ENCODE results near the gene GHRL. TPM values are rescaled to one million over a fixed set of nuclear protein-coding genes. Genes with fewer than 3 reads are reported as not detected.
"Not testable (repeated sequence)": the region's sequence is repeated elsewhere in the genome, so short reads cannot be mapped to it uniquely, and the experiment has no call there.

Gene GHRL
- total RNA-seq, 1 donor from 2014 or later, result 0.35 TPM

GRCh38 chr3:10274601-10275000, 18.1 kb downstream of the GHRL start:
- Mint-ChIP-seq H3K27me3 (ENCODE audit: low read depth) (no peaks in the 10 kb centered on the region), H3K36me3 (ENCODE audit: low read depth) (peaks cover 2% of the 10 kb centered on the region), H3K4me3 (no peak overlapping the region), H3K4me1 (peaks cover 18% of the 10 kb centered on the region), H3K9me3 (no peaks in the 10 kb centered on the region), H3K27ac (ENCODE audit: unreplicated experiment) (no peak overlapping the region)
- no peak for TF ChIP-seq CTCF (conservative IDR thresholded peaks at IDR 0.05)
- no peak for DNase-seq (ENCODE audit: low read depth, low spot score)

GRCh38 chr3:10273702-10274305, 18.9 kb downstream of the GHRL start:
- no peak for DNase-seq (ENCODE audit: low read depth, low spot score)
- Mint-ChIP-seq H3K4me1 (peaks cover 18% of the 10 kb centered on the region), H3K27me3 (ENCODE audit: low read depth) (no peaks in the 10 kb centered on the region), H3K4me3 (no peak overlapping the region), H3K27ac (ENCODE audit: unreplicated experiment) (no peak overlapping the region), H3K9me3 (no peaks in the 10 kb centered on the region), H3K36me3 (ENCODE audit: low read depth) (peaks cover 1% of the 10 kb centered on the region)
- no peak for TF ChIP-seq CTCF (conservative IDR thresholded peaks at IDR 0.05)

- no peak for DNase-seq (ENCODE audit: low read depth, low spot score)
- H3K36me3 Mint-ChIP-seq (ENCODE audit: low read depth), result no peaks in the 10 kb centered on the region
- no peaks in the 10 kb centered on the region for H3K27me3 Mint-ChIP-seq (ENCODE audit: low read depth)
- no peaks in the 10 kb centered on the region for H3K9me3 Mint-ChIP-seq
- TF ChIP-seq CTCF (conservative IDR thresholded peaks at IDR 0.05), result no peak
- no peak overlapping the region for H3K4me3 Mint-ChIP-seq
- peaks cover 18% of the 10 kb centered on the region for H3K4me1 Mint-ChIP-seq
- peak overlapping the region; percentile 44 for H3K27ac Mint-ChIP-seq (ENCODE audit: unreplicated experiment)
Observed at GRCh38 chr3:10272977-10273376, 19.8 kb downstream of the GHRL start.

GRCh38 chr3:10272476-10272875, 20.3 kb downstream of the GHRL start:
- peaks cover 18% of the 10 kb centered on the region for H3K4me1 Mint-ChIP-seq
- not testable (repeated sequence) for DNase-seq (ENCODE audit: low read depth, low spot score); H3K27me3 Mint-ChIP-seq (ENCODE audit: low read depth); H3K4me3 Mint-ChIP-seq; H3K36me3 Mint-ChIP-seq (ENCODE audit: low read depth); H3K27ac Mint-ChIP-seq (ENCODE audit: unreplicated experiment); H3K9me3 Mint-ChIP-seq

- no peaks in the 10 kb centered on the region for H3K9me3 Mint-ChIP-seq
- no peak overlapping the region for H3K4me3 Mint-ChIP-seq
- no peaks in the 10 kb centered on the region for H3K27me3 Mint-ChIP-seq (ENCODE audit: low read depth)
- peaks cover 19% of the 10 kb centered on the region for H3K4me1 Mint-ChIP-seq
- no peak for DNase-seq (ENCODE audit: low read depth, low spot score)
- no peak overlapping the region for H3K27ac Mint-ChIP-seq (ENCODE audit: unreplicated experiment)
- TF ChIP-seq CTCF (conservative IDR thresholded peaks at IDR 0.05), result no peak
- no peaks in the 10 kb centered on the region for H3K36me3 Mint-ChIP-seq (ENCODE audit: low read depth)
Observed at GRCh38 chr3:10269443-10269842, 23.3 kb downstream of the GHRL start.

- no peaks in the 10 kb centered on the region for H3K27me3 Mint-ChIP-seq (ENCODE audit: low read depth)
- H3K27ac Mint-ChIP-seq (ENCODE audit: unreplicated experiment), result no peak overlapping the region
- no peak overlapping the region for H3K4me3 Mint-ChIP-seq
Observed at GRCh38 chr3:10268930-10269329, 23.8 kb downstream of the GHRL start.

More at GRCh38 chr3:10268930-10269329, 23.8 kb downstream of the GHRL start:
- TF ChIP-seq CTCF (conservative IDR thresholded peaks at IDR 0.05), result no peak
- Mint-ChIP-seq H3K36me3 (ENCODE audit: low read depth) (peaks cover 4% of the 10 kb centered on the region), H3K4me1 (peaks cover 18% of the 10 kb centered on the region), H3K9me3 (no peaks in the 10 kb centered on the region)
- no peak for DNase-seq (ENCODE audit: low read depth, low spot score)
